Fibroblast of skin of right quadriceps (primary cell): ENCODE results near the gene MAP3K13.

Source experiments
- DNase-seq: peaks from one replicate; pipeline ENCODE4 v3.0.0-alpha.2; 2013

MAP3K13 gene

DNA sequence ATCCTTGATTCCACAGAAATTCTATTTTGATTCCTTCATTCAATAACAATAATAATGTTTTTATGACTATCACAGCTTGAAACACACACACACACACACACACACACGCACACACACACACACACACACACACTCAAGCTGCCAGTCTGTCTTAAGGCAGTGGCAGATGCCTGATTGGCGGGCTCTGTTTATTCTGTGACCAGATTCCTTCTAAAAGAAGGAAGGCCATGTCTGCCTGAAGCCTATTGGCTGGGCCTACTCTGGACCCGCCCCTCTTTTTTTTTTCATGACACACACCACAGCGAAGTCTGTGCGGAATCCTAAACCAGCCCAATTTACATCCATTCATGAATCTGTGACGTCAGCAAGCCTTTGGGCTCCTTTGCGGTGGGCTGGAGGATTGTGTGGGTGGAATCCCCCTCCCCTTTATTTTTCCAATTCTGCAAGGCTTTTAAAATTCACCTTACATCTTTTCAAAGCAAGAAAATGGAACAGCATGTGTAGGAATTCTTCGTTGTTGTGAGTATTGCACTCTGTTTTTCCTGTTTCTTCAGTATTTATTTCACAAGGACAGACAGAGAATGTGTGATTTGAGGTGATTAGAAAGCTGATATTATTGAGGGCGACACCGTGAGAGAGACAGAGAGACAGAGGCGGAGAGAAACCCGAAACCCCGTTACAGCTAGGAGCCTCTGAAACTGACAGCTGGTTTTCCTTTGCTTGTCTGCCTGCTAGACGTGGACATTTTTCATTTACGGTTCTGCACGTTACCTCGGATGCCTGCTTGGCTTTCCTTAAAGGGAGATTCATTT lies at the start of gene MAP3K13:
Gene MAP3K13, plus strand, starts transcription at position 287 of the 812 bp plus-strand sequence. CDS start 65,446 bp downstream, outside the sequence.
- peak; percentile 94 for DNase-seq

GRCh38 chr3:185313693-185314246 lies 49.2 kb upstream of the MAP3K13 start:
- DNase-seq, result no peak

DNA sequence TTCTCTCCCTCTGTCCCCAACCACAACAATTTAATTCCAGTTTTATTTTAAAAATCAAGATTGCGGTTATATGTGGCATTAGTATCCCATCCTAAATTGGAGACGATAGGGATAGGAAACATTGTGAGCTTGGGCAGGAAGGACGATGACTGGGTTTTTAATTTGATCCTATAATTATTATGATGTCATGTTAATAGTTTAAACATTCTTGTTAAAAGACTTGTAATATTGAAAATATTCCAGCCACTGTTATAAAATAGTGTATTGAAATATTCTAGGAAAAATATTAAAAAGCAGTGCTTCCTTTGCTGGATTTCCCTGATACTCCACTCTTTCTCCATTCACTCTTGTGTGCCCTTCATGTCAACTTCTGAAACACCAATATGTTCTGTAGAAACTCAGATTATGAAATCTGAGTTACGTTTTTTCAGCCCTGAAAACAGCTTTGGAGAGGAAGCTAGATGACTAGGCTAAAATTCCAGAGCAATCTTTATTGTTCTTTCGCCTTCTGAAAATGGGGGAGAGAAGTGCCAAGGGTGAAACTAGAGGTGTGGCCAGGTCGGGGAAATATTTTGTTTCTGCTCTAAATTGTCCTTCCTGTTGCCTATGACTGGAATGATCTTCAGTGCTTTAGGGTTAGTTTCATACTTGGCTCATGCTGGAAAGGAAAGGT lies 46.1 kb upstream of the MAP3K13 start:
- DNase-seq, result peak; percentile 3

GRCh38 chr3:185317674-185318073 lies 45.3 kb upstream of the MAP3K13 start:
- no peak for DNase-seq

- peak; percentile 8 for DNase-seq
Measured at GRCh38 chr3:185318141-185318540, 44.8 kb upstream of the MAP3K13 start.

DNA sequence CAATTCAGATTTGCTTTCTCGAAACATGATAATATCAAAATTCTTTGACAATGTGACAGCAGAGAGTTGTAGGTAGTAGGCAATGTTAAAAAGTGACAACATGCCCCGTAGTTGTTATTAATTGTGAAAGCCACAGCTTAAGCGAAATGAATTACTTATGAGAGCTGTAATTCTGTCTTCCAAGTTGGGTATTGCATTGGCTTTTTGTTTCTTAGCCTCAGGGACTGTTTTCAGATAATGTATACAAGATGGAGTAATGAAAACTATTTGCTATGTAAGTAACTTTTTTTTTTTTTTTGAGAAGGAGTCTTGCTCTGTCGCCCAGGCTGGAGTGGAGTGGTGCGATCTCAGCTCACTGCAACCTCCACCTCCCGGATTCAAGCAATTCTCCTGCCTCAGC lies 43.1 kb upstream of the MAP3K13 start:
- no peak for DNase-seq

GRCh38 chr3:185320949-185321348 lies 42.0 kb upstream of the MAP3K13 start:
- no peak for DNase-seq

- DNase-seq, result no peak
Measured at GRCh38 chr3:185322101-185322719, 40.7 kb upstream of the MAP3K13 start.

- no peak for DNase-seq
Measured at GRCh38 chr3:185325946-185326791, 36.8 kb upstream of the MAP3K13 start.

GRCh38 chr3:185327062-185327461 lies 35.9 kb upstream of the MAP3K13 start:
- DNase-seq, result no peak

DNA sequence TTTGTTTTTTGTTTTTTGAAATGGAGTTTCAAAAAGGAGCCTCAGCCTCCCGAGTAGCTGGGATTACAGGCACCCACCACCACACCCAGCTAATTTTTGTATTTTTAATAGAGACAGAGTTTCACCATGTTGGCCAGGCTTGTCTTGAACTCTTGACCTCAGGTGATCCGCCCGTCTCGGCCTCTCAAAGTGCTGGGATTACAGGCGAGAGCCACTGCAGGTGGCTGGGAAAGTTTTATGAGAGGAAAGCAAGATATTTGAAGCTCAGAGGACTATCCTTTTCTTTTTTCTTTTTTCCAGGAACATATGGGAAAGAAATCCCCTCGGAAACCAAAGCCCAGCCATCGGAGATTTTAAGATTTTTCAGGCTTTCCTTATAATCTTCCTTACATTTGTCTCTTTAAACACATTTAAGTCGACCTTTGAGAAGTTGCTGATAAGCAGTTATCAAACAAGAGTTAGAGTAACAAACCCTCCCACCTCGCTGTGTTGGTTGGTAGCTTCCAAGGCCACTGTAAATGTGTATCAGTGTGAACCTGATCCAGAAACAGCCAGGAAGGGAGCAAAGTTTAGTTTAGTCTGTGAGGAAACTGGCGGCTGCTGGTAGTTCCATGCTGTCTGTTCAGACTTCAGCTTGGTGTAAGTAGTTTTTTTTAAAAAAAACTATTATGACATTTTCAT lies 34.5 kb upstream of the MAP3K13 start:
- DNase-seq, result no peak

DNA sequence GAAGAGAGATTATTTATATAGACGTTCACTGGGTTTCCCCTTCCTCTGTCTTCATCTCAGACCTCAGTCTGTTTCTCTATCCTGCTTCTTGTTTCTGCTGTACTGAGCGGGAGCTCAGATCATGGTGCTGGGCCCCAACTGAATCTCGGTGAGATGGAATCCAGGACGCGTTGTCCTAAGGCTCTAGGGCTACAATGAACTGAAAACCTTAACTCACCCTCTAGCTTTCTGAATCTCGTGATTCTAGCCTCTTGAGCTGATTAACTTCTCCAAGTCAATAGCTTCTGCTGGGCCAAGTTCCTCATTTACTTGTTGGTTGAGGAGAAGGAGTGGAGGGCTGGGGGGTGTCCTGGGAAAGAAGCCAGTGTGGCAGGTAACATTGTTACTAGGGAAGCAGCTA lies 32.7 kb upstream of the MAP3K13 start:
- no peak for DNase-seq

GRCh38 chr3:185330644-185331043 lies 32.3 kb upstream of the MAP3K13 start:
- DNase-seq, result no peak

GRCh38 chr3:185332026-185332735 lies 30.8 kb upstream of the MAP3K13 start:
- DNase-seq, result peak; percentile 60

GRCh38 chr3:185335799-185336198 lies 27.1 kb upstream of the MAP3K13 start:
- DNase-seq, result peak; percentile 60

DNA sequence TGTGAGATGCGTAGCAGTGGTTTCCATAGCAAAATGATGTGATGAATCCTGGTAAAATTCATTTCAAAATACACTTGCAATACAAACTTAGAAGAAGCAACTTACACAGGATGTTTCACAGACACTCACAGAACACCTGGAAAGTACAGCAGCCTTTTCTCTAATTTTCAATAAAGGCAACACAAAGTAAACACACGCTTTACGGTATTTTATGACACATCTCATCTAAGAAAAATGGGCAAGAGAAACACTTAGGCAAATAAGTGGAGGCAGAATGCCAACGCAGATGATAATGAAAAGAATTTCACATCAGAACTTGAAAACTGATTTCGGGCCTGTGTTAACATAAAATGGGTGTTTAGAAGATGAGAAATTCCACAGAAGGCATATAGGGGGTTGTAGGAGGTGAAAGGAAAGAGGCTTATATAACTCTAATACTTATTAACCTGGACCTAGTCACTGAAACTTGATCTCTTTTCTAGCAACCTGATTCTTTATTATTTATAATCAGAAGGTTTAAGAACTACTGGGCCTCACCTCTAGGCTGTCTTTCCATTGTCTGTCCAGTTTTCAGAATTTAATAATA lies 25.6 kb upstream of the MAP3K13 start:
- no peak for DNase-seq

DNA sequence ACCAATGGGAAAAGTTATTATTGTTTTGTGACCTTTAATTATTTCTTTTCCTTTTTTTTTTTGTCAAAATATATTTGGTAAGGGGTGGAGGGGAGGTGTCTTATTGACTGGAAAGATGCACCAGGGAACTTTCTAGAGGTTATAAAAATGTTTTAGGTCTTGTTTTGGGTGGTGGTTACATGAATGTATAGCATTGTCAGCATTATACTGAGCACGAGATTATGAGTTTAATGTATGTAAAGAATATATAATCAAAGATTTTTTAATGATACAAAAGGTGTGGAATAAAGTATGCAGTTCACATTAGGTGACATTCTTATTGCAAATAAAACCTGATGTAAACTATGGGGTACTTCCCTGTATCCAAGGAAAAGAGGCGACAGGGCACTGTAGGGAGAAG lies 23.0 kb upstream of the MAP3K13 start:
- no peak for DNase-seq

GRCh38 chr3:185340751-185341150 lies 22.2 kb upstream of the MAP3K13 start:
- no peak for DNase-seq

DNA sequence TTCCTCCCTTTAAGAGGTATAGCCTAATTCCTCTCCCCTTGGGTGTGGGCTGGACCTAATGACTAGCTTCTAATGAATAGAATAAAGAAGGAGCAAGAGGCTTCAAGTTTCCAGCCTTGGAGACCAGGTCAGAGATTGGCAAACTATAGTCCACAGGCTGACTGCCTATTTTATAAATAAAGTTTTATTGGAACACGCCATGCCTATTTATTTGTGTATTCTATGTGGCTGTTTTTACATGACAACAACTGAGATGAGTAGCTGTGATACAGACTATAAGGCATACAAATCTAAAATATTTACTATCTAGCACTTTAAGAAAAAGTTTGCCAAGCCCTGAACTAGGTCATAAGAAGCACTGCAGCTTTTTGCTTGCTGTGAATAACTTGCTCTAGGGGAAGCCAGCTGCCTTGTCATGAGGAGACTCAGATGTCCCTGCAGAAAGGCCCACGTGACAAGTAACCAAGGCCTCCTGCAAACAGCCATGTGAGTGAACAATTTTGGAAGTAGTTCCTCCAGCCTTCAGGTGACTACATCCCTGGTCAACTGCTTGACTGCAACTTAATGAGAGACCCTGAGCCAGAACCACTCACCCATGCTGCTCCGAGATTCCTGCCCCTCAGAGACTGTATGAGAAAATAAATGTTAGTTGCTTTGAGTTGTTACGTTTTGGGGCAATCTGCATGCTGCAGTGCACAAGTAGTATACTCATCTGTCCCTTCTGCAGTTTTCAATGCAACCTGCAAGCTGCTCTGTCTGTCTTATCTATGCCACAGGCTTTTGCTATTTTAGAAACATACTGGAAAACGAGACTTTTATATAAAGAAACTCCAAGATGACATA lies 21.1 kb upstream of the MAP3K13 start:
- DNase-seq, result no peak
